HG02642 (cell line): ENCODE data around the gene CAMK2G.
"Not testable (repeated sequence)": the region's sequence is repeated elsewhere in the genome, so short reads cannot be mapped to it uniquely, and the experiment has no call there.

Source experiments
- ATAC-seq: cut with Tn5 transposase; IDR thresholded peaks from one replicate; pipeline ENCODE4 v1.9.1; 2021; ENCODE audit warnings: mild to moderate bottlenecking; ENCODE audit not compliant: unreplicated experiment, poor library complexity

Gene CAMK2G

DNA sequence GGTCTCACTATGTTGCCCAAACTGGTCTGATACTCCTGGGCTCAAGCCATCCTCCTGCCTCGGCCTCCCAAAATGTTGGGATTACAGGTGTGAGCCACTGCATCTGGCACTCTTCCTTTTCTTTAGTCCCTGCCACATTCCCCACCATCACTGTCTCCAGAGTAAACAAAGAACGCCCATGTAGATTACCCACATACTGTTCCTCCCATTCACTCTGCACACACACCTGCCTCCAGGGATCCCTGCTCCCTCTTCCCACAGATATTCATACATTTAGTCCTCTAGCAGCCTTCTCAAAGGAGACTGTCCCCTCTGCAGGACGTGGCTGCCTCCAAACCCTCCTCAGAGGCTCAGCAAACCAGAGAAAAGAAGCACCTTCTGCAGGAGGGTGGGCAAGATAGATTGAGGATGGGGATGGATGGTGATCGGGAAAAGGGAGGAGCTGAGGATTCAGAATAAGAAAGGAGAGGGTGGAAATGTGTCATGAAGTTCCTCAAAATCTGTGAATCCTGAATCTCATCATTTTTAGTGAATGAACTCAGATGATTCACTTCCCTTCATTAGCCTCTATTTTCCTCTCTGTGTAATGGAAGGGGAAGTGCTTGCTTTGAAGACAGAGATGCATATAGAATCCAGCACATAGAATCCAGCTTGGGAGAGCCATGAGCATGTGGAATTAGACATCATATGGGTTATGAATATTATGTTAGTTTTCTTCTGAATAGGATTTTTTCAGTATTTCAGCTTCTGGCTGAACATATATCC lies 31.1 kb upstream of the CAMK2G start:
- no peak for ATAC-seq

DNA sequence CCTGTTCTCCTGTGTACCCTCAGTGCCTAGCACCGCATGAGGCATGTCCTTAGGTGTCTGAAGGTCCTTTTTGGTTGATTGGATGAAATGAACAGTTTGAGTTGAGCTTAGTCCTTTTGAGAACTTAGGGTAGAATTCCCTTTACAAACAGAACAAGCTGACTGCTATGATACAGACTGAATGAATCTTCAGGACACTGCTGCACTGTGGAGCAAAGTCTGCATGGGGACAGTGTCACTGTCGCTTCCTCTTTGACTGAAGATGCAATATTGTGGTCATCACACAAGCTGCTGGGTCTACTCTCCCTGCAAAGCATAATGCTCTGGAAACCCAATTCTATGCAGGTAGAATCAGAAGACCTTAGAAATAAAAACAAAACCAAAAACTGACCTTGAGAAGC lies 28.0 kb upstream of the CAMK2G start:
- no peak for ATAC-seq

DNA sequence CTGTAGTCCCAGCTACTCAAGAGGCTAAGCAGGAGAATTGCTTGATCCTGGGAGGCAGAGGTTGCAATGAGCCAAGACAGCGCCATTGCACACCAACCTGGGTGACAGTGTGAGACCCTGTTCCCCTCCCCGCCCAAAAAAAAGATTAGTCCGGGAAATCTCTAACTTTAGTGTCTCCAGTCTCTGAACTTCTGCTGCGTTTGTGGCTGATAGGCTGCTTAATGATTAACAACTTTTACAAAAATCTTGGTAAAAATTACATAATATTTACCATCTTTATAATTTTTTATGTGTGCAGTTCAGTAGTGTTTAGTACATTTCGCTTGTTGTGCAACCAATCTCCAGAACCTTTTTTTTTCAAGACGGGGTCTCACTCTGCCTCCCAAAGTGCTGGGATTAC lies 26.9 kb upstream of the CAMK2G start:
- ATAC-seq: no peak

DNA sequence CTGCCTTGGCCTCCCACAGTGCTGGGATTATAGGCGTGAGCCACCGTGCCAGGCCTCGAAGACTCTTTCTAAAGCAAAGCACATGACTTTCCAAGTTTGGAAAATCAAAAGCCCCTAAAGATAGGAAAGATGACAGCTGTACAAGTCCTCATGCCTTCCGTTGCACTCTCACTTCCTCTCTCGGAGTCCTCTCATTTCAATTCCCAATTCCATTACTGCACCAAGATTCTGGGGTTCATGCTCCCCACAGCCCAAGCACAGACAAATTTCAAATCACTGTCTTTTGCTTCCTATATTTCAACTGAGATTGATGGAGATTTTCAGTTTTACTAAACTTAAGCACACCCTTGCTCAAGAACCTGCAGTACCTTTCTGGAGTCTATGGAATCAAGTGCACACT lies 25.7 kb upstream of the CAMK2G start:
- ATAC-seq: no peak

DNA sequence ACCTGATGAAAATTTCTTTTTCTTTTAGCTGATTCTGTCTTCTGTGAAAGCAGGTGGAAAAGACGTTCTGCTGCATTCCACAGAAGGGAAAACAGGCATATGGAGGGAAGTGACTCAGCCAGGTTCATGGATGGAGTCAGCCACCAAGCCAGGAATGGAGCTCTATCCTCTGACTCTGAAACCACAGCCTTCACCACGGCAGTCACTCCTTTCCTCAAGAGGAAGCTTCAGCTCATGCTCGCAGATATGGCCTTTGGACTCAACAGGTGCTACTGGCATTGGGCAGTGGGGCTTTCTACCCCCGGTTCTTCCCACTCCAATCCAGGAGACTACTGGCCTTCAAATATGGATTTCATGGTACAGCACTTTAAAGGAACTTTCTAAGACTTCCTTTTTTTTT lies 25.1 kb upstream of the CAMK2G start:
- ATAC-seq: no peak

DNA sequence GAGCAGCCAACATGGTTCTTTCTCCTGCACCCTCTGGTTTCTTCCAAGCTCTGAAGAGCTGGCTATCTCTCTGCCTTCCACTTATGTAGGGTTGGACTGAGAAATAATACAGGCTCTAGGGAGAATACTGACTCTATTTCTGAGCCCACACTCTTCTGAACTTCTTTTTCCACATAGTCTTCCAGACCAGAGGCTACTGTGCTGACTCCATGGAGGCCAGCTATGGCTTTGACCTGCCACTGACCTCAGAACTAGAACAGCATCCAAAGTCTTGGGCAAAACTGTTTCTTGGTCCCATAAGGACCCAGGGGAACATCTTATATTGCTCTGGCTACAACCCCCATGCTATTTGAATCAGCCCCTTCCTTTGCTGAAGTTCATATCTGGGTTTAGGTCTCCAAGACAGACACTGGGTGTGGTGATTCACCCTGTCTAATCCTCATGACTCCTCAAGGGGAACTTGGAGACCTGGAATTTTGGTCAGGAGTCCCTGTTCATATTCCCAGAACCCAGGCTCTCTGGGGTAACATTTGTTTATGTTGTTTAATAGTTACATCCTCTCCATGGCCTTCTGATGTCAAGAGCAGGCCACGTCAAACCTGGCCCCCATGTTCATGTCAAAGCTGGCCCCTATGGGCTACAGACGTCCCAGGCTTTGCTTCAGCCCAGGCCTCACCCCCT lies 24.5 kb upstream of the CAMK2G start:
- ATAC-seq: no peak

DNA sequence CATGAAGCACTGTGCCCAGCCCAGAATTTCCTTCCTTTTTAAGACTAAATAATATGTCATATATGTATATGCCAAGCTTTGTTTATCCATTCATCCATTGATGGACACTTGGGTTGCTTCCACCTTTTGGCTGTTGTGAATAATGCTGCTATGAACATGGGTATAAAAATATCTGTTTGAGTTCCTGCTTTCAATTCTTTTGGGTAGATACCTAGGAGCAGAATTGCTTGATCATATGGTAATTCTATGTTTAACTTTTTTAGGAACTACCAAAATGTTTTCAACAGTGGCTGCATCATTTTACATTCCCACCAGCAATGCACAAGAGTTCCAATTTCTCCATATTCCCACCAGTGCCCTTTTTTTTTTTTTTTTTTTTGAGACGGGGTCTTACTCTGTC lies 23.3 kb upstream of the CAMK2G start:
- ATAC-seq: no peak

- not testable (repeated sequence) for ATAC-seq
These were observed 21.0 kb upstream of the CAMK2G start for GRCh38 chr10:73895381-73895780.

DNA sequence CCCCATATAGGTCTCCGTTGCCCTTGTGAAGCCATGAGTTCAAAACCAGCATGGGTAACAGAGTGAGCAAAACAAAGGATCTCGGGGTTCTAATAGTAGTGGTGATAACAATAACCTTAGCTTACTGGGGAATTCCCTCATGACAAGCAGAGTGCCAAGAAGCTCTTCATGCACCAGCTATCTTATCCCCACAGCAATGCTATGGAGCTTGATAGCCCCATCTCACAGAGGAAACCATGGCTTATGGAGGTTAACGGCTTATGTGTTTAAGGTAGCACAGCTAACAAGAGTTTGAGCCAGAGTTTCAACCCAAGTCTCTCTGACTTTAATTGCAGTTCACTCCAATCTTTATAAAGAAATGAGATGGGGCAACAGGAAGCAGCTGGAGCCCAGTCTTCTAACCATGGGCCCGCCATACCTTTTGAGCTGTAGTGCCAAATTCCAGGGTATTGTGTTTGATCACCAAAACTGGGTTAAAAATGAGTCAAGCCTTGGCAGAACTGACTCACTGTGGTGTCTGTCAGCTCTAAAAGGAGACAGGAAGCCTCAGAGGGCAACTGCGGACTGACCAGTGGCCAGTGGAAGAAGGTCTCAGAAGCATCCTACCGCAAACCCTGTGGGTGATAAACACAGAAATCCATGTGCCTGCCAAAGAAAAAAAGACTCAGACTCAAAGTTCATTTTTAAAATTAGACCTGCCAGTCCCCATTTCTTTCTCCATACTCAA lies 20.1 kb upstream of the CAMK2G start:
- no peak for ATAC-seq

DNA sequence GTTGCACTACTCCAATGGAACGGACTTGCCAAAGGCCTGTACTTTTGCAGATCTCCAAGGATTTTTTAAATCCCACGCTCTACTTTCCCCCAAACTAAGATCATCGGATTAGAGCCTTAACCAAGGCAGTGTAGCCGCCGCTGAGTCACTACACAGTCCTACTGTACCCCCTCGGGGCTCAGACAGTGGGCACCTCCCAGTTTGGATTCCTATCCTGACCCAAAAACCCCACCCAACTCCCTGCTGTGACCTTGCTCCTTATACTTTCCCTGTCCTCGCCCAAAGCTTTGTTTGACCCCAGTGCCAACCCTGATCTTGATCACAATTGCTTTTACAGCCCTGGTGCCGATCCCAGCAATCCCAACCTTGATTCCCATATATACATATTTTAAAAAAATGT lies 19.1 kb upstream of the CAMK2G start:
- no peak for ATAC-seq

- ATAC-seq: no peak
These were observed 18.1 kb upstream of the CAMK2G start for GRCh38 chr10:73892310-73893030.

DNA sequence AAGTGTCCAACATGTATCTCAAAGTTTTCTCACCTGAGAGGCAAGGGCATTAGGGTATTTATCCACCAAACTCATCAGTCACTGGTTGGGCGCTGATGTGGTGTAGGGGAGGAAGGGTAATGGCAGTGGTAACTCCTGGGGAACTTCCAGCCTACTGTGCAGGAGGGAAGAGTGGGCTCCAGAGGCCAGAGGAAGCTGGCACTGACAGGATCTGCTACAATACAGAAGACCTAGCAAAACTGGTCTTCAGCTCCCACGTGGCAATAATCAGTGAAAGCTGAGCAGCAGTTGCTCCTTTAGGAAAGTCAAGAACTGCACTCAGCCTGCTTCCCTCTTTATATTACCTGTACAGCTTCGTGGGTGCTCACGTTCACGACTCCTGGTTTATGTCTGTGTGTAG lies 17.2 kb upstream of the CAMK2G start:
- ATAC-seq: no peak

- ATAC-seq: not testable (repeated sequence)
These were observed 16.5 kb upstream of the CAMK2G start for GRCh38 chr10:73890830-73891229.

DNA sequence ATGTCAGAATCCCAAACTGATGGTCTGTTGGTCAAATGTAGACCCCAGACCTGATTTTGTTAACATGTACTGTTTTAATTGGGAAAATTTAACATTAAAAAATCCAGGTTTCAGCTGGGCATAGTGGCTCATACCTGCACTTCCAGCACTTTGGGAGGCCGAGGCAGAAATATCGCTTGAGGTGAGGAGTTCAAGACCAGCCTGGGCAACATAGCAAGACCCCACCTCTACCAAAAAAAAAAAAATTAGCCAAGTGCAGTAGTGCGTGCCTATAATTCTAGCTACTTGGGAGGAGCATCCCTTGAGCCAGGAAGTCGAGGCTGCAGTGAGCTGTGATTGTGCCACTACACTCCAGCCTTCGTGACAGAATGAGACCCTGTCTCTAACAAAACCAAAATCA lies 15.9 kb upstream of the CAMK2G start:
- ATAC-seq: no peak

GRCh38 chr10:73889416-73889815 lies 15.1 kb upstream of the CAMK2G start:
- not testable (repeated sequence) for ATAC-seq

DNA sequence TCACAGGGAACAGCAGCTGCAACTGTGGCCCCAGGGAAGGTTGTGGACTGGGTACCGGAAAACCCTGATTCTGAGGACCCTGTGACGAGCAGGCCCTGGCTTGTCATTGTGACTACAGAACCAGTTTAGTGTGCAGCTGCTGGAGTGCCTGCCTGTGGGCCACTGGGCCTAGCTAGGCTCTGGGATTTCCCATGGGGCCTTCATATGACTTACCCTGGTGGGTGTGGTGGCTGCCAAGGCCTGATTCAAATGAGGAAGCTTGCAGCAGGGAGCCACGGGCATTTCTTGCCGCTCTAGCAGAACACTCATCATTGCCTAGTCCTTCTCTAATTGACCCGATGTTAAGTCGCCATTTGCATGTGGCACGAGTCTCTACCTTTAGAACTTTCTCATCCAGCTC lies 14.7 kb upstream of the CAMK2G start:
- ATAC-seq: no peak

- ATAC-seq: no peak
These were observed 14.2 kb upstream of the CAMK2G start for GRCh38 chr10:73888514-73888913.

- no peak for ATAC-seq
These were observed 13.1 kb upstream of the CAMK2G start for GRCh38 chr10:73887294-73888039.

DNA sequence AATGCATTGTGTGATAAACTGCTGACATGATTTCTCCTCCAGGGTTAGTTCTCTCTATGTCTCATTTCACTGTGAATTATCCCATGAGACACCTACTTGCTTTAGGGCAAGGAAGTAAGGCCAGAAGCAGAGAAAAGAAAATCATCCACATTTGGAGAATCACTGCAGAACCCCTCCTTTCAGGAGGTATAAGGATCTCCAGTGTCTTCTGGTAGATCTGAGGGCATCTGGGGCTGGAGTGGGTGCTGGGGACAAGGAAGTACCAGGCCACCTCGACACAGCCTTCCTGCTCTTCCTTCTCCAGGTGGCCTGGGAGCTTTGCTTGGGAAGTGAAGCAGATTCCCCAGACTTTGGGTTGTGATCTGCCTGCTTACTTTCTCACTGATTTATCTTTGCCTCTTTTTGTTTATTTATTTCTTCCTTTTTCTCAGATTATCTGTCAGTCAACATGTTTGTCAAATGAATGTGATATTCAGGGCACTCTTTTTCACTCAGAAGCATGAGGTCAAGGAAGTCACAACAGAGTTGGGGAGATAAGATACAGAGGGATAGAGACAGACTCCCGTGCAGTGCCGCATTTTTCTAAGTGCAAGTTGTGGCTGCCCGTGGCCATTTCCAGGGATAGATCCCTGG lies 12.4 kb upstream of the CAMK2G start:
- no peak for ATAC-seq
